Nephron progenitor cell (in vitro differentiated cells): ENCODE measurements around the gene CUL5.

ENCODE experiments used
- DNase-seq: peaks from one replicate; pipeline ENCODE4 v3.0.0; 2021
- H3K27ac Mint-ChIP-seq: 2 replicates; pipeline ENCODE4 v1.8.0; 2021; ENCODE audit warnings: mild to moderate bottlenecking, moderate library complexity, mixed read lengths
- H3K27me3 Mint-ChIP-seq: 2 replicates; pipeline ENCODE4 v1.8.0; 2021; ENCODE audit warnings: mild to moderate bottlenecking, low read depth, mixed read lengths; ENCODE audit not compliant: poor library complexity
- H3K36me3 Mint-ChIP-seq: 2 replicates; pipeline ENCODE4 v1.8.0; 2021; ENCODE audit warnings: low read depth, mixed read lengths
- H3K4me1 Mint-ChIP-seq: 2 replicates; pipeline ENCODE4 v1.8.0; 2021; ENCODE audit warnings: mixed read lengths
- H3K4me3 Mint-ChIP-seq: 2 replicates; pipeline ENCODE4 v1.8.0; 2021; ENCODE audit warnings: mild to moderate bottlenecking, moderate library complexity, mixed read lengths
- H3K9me3 Mint-ChIP-seq: 2 replicates; pipeline ENCODE4 v1.8.0; 2021; ENCODE audit warnings: mild to moderate bottlenecking, moderate library complexity, mixed read lengths
- TF ChIP-seq, protein P1 (sequence below): fragments of 200-600 bp; sonication (generic); IDR thresholded peaks from 2 replicates; pipeline ENCODE4 v1.5.0; 2021; ENCODE audit warnings: antibody characterized with exemption

The CUL5 gene

DNA sequence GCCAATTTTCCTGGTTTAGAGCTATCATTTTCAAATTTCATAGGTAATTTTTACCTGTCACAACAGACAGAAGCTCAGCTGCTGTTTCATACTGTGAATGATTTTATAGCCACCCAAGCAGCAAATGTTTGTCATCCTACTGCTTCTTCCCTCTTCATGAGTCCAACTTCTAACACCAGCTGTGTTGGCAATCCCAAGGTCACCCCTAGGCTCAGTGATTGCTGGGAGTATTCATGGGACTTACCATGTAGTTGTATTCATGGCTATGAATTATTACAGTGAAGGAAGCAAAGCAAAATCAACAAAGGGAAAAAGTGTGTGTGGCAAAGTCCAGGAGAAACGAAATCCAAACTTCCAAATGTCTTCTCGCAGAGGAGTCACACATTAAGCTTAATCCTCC lies 28.5 kb downstream of the CUL5 start:
- Mint-ChIP-seq H3K9me3 (no peaks in the 10 kb centered on the region), H3K27me3 (no peaks in the 10 kb centered on the region), H3K4me1 (peaks cover 40% of the 10 kb centered on the region), H3K36me3 (peaks cover 56% of the 10 kb centered on the region), H3K27ac (peak overlapping the region; percentile 82), H3K4me3 (no peak overlapping the region)
- TF ChIP-seq, protein P1, sequence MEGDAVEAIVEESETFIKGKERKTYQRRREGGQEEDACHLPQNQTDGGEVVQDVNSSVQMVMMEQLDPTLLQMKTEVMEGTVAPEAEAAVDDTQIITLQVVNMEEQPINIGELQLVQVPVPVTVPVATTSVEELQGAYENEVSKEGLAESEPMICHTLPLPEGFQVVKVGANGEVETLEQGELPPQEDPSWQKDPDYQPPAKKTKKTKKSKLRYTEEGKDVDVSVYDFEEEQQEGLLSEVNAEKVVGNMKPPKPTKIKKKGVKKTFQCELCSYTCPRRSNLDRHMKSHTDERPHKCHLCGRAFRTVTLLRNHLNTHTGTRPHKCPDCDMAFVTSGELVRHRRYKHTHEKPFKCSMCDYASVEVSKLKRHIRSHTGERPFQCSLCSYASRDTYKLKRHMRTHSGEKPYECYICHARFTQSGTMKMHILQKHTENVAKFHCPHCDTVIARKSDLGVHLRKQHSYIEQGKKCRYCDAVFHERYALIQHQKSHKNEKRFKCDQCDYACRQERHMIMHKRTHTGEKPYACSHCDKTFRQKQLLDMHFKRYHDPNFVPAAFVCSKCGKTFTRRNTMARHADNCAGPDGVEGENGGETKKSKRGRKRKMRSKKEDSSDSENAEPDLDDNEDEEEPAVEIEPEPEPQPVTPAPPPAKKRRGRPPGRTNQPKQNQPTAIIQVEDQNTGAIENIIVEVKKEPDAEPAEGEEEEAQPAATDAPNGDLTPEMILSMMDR: no peak
- no peak for DNase-seq

DNA sequence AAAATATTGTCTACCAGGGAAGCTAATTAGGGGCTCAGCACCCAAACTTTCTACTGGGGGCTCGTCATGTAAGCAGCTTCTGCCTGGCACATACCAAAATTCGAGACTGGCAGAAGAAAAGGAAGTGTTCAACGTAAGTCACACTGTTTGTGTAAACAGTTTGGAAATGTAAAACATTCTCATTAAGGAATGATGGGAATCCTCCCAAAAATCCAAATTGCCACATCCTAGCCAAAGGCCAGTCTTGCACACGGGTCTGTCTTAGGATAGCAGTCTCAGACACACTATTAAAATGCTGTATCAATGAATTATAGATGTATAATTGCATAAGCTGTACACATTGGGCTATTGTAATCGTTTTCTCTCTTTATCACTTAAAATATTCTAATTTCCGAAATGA lies 28.9 kb downstream of the CUL5 start:
- peaks cover 56% of the 10 kb centered on the region for H3K36me3 Mint-ChIP-seq
- H3K27ac Mint-ChIP-seq: no peak overlapping the region

DNA sequence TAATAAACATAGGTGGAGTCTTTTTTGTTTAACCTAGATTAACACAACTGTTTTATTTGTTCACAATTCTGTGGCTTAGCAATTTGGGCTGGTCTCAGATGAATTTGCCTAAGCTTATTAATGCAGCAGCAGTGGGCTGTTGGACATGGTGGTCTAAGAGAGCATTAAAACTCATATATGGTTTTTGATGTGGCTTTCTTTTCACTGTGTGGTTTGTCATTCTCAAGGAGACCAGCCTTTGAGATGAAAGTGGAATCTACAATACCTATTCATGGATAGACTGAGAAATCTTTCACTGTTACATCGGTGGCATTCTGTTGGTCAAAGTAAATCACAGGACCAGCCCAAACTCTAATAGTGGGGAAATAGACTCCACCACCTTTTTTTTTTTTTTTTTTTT lies 39.6 kb downstream of the CUL5 start:
- H3K4me1 Mint-ChIP-seq: no peaks in the 10 kb centered on the region
- H3K4me3 Mint-ChIP-seq: no peak overlapping the region
- H3K27me3 Mint-ChIP-seq: no peaks in the 10 kb centered on the region
- TF ChIP-seq, protein P1: no peak
- H3K36me3 Mint-ChIP-seq: peaks cover 48% of the 10 kb centered on the region
- H3K27ac Mint-ChIP-seq: no peak overlapping the region
- DNase-seq: no peak
- H3K9me3 Mint-ChIP-seq: no peaks in the 10 kb centered on the region

More for the DNA sequence above, 28.9 kb downstream of the CUL5 start:
- Mint-ChIP-seq H3K9me3 (no peaks in the 10 kb centered on the region), H3K4me1 (peaks cover 36% of the 10 kb centered on the region), H3K27me3 (no peaks in the 10 kb centered on the region), H3K4me3 (no peak overlapping the region)
- TF ChIP-seq, protein P1: no peak
- no peak for DNase-seq

DNA sequence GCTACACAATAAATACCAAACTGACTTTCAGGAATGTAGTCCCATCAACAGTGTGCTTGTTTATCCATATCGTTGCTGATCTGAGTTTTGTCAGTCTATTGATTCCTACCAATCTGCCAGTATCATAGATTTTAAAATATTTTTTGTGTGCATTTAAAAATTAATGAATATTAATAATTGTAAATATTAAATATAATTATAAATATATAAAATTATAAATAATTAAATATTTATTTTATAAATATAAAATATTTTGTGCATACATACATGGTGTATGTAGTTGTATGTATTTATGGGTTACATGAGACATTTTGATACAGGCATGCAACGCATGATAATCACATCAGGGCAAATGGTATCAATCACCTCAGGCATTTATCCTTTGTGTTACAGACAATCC lies 53.6 kb downstream of the CUL5 start:
- TF ChIP-seq, protein P1: no peak
- DNase-seq: no peak
- Mint-ChIP-seq H3K27me3 (no peaks in the 10 kb centered on the region), H3K36me3 (peaks cover 71% of the 10 kb centered on the region), H3K4me3 (no peak overlapping the region), H3K27ac (no peak overlapping the region), H3K9me3 (peaks cover 10% of the 10 kb centered on the region), H3K4me1 (no peaks in the 10 kb centered on the region)

DNA sequence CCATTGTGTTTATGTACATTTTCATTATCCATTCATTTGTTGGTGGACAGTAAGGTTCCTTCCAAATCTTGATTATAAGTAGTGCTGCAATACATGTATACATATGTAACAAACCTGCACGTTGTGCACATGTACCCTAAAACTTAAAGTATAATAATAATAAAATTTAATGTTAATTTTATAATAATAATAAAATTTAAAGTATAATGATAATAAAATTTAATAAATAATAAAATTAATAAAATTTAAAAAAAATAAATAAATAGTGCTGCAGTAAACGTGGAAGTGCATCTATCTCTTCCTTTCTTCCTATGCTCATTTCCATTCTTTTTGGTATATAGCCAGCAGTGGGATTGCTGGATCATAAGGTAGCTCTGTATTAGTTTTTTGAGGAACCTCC lies 54.7 kb downstream of the CUL5 start:
- Mint-ChIP-seq H3K27me3 (no peaks in the 10 kb centered on the region), H3K27ac (no peak overlapping the region), H3K36me3 (peaks cover 63% of the 10 kb centered on the region), H3K4me1 (no peaks in the 10 kb centered on the region), H3K4me3 (no peak overlapping the region), H3K9me3 (peaks cover 10% of the 10 kb centered on the region)
- DNase-seq: no peak
- TF ChIP-seq, protein P1: no peak

DNA sequence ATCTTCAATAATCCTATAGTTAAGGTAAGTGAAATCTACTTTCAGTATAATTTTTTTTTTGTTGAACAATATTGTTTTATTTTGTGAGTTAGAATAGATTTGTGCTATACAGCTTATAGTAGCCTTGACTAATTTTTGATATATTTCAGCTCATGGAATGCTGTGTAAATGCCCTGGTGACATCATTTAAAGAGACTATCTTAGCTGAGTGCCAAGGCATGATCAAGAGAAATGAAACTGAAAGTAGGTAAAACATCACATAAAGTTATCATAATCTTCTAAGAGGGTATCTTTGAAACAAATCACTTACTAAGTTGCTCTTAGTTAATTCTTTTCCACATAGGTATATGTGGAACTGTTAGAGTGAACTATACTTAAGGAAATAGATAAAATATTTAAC lies 61.2 kb downstream of the CUL5 start:
- peaks cover 58% of the 10 kb centered on the region for H3K36me3 Mint-ChIP-seq
- no peaks in the 10 kb centered on the region for H3K27me3 Mint-ChIP-seq
- no peaks in the 10 kb centered on the region for H3K9me3 Mint-ChIP-seq
- H3K4me3 Mint-ChIP-seq: no peak overlapping the region
- H3K4me1 Mint-ChIP-seq: no peaks in the 10 kb centered on the region
- no peak for DNase-seq
- no peak overlapping the region for H3K27ac Mint-ChIP-seq
- TF ChIP-seq, protein P1: no peak
